Activated CD4-positive, alpha-beta T cell treated with anti-CD3 and anti-CD28 coated beads for 48 hours (primary cell): Measurements from ENCODE around the gene CACNA2D4.

Experiments
- DNase-seq: peaks from one replicate; pipeline ENCODE4 v3.0.0-alpha.2; 2020

Gene CACNA2D4

DNA sequence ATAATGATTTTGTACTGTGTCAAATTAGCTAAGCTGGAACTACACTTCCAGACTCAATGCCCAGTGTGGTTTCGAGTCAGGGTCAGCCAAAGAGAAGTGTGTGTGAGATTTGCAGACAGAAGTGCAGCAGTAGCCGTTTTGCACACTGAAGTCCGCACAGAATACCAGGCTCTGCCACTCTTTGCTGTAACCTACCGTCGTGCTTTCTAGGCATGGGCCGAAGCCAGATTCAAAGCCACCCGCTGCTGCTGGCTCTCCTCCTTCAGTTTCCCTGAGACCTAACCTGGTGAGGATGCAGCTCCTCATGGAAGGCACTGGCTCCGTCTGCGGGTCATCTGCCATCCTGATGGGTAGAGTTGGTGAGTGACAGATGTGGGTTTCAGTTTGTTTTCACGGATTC is 49.3 kb downstream of the CACNA2D4 start:
- no peak for DNase-seq

DNA sequence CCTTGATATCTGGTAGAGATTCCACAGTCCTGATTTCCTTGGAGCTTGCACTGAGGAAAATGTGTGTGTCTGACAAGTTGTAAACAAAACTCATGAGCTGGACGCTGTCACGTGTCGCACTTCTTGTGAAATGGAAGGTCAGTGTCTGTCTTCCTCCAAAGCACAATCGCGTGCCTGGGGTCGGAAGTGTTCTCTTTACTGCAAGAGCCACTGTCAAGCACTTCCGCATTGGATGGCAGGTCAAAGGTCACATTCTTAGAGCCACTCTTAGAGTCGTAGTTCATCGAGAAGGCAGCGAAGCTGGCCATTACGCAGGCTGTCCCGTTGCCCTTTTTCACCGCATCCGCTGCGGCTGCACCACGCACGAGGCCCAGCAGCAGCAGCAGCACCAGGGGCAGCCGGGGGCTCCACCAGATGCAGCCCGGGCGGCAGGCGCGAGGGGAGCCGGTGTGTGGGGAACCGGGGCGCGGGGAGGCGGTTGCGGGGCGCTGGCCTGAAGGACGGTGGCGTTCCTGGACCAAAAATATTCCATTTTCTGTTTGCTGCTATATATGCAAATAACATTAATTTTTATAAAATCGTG is 53.1 kb downstream of the CACNA2D4 start:
- DNase-seq: no peak

DNA sequence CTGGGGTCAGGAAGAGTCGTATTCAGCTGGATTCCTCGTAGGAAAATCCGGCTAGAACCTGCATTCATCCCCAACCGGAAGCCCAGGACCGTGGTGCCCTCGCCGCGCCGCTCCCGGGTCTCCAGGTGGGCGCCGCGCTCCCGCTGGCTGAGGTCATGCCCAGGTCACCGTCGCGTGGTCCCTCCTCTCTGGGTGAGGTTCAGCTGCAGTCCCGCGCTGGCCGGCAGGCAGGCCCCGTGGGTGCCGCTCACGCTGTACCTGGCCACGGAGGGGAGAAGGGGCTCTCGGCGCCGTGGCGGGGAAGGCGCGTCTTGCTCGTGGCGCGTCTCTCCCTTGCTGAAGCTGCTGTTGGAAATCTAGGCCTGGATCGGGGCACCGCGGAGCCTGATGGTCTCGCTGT is 53.6 kb downstream of the CACNA2D4 start:
- no peak for DNase-seq

DNA sequence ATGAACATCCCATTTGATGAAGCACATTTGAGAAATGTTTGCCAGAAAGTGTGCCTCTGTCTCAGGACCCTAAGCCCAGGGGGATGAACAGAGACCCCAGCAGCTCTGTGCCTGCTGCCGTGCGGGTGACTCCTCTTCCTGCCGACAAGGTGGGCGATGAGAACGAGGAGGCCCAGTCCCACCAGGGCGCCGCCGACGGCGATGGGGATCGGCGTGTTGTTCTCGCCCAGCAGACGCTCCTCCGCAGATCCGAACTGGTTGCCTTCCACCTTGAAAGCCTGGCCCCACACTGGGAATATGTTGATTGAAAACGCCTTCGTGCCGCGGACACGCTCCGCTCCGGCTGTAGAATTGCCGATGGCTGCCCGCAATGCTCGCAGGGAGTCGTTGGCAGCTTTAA is 54.0 kb downstream of the CACNA2D4 start:
- DNase-seq: no peak

GRCh38 chr12:1863823-1864222 is 54.6 kb downstream of the CACNA2D4 start:
- no peak for DNase-seq

GRCh38 chr12:1862973-1863372 is 55.5 kb downstream of the CACNA2D4 start:
- DNase-seq: no peak

DNA sequence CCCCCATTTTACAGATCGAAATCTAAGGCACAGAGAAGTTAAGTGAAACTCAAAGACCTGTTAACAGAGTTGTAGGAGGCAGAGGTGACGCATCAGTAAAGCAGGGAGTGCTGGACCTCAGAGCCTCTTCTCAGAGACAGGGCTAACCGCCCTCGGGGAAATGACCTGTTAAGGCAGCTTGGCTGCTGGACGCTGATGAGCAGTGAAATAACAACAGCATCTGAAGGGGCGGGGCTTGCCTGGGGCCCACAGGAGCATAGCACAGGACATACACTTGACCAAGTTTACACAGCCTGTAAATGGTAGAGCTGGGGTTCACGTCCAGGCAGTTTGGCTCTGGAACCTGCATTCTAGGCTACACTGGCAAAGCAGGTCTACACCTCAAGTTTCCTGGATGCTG is 58.8 kb downstream of the CACNA2D4 start:
- DNase-seq: no peak

GRCh38 chr12:1858456-1858855 is 60.0 kb downstream of the CACNA2D4 start:
- no peak for DNase-seq

DNA sequence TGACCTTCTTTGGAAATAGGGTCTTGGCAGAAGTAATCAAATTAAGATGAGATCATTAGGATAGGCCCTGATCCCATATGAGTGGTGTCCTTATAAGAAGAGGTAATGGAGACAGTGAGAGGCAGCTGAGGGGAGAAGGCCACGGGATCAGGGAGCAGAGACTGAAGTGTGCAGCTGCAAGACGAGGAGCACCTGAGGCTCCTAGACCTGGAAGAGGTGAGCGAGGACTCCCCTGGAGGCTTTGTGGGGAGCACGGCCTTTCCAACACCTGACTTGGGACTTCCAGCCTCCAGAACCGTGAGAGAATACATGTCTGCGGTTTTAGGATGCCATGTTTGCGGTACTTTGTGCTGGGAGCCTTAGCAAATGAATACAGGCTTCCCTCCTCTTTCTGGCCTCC is 60.6 kb downstream of the CACNA2D4 start:
- no peak for DNase-seq

DNA sequence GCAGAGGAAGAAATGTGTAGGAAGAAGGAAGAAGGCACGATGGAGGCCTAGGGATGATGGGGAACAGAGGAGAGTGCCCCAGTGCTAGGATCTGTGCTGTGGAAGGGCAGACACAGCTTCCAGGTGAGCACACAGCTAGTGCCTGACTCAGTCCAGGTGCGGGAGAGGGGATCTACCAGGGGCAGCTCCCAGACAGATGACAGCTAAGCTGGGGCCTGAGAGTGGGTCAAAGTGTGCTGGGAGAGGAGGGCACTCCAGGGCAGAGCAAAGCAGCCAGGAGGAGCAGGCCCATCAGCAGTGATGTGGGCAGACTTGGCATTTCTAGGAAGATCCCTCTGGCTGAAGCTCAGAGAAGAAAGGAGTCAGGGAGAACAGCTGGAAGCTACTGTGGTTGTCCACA is 61.4 kb downstream of the CACNA2D4 start:
- no peak for DNase-seq

DNA sequence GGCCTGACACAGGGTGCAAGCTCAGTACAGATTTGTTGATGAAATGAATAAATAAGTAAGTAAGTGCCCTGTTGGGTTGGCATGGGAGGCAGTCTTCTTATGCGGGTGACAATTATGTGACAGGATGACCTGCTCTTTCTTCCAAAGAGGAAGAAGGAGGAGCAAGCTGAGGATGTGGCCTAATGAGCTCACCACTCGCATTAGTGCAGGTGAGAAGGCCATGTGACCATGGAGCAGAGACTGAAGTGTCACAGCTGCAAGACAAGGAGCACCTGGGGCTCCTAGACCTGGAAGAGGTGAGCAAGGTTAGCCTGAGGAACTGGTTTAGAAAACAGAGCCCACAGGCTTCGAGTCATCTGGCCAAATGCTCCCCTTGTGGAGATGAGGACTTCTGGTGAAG is 63.2 kb downstream of the CACNA2D4 start:
- DNase-seq: no peak

DNA sequence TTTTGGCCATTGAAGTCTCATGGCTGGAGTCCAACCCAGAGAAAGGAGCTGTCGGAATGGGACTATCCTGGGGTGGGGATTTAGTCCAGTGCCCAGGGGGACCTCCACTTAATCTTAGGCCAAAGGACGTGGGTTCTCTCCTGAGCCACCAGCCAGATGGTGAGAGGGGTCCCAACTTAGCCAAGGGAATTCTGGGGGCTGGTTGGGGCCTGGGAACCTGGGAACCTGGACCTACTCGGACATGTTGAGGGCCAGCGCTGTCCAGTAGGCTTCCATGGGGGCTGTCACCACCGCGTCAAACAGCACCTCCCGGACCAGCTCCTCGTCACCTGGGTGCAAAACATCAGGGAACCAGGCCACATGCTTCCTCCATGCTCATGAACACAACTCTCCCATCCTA is 64.7 kb downstream of the CACNA2D4 start:
- DNase-seq: no peak

DNA sequence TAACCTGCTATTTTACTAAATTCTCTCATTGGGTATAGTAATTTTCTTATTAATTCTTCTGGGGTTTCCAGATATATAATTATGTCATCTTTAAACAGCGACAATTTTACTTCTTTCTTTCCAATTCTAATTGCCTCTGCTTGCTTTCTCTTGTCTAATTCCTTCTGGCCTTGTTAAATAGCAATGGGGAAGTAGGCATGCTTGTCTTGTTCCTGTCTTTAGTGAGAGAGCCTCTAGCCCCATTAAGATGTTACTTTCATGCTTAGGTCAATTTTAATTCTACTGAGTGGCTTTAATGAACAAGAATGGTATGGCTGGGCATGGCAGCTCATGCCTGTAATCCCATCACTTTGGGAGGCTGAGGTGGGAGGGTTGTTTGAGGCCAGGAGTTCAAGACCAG is 66.4 kb downstream of the CACNA2D4 start:
- no peak for DNase-seq

GRCh38 chr12:1851151-1851701 is 67.2 kb downstream of the CACNA2D4 start:
- no peak for DNase-seq

- DNase-seq: no peak
Measured at GRCh38 chr12:1848745-1849144, 69.7 kb downstream of the CACNA2D4 start.

GRCh38 chr12:1848146-1848545 is 70.3 kb downstream of the CACNA2D4 start:
- no peak for DNase-seq

DNA sequence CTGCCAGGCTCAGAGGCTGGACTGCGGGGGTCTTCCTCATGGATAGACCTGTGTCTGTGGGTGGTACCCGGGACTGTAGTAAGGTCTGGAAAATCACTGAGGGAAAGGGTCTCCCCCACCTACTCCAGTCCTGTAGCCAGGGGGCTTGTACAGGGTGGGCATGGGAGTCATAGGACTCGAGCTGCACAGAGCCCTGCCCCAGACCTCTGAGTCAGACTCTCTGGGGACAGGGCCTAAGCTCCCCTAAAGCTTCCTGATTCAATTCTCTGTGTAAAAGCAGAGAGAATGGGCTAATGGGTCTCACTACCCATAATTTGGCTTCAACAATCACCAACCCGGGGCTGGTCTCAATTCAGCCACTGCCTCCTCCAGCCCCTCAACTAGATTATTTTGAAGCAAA is 71.0 kb downstream of the CACNA2D4 start:
- no peak for DNase-seq

- DNase-seq: no peak
Measured at GRCh38 chr12:1846421-1847405, 71.7 kb downstream of the CACNA2D4 start.

DNA sequence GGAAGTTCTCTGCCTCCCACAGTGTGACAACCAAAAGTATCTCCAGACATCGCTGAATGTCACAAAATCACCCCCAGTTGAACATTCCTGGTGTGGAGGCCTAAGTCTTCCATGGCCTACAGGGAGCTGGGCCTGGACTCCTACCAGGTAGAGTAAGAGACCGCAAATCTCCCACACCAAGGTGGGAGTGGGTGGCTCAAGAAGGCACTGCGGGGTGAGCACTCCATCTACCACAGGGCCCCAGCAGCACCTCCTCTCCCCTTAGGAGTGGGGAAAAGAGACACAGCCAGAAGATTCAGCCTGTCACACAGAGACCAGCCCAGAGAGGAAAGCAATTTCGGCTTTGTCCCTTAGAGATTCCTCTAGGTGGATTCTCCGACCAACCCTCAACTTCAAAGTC is 72.6 kb downstream of the CACNA2D4 start:
- DNase-seq: no peak

DNA sequence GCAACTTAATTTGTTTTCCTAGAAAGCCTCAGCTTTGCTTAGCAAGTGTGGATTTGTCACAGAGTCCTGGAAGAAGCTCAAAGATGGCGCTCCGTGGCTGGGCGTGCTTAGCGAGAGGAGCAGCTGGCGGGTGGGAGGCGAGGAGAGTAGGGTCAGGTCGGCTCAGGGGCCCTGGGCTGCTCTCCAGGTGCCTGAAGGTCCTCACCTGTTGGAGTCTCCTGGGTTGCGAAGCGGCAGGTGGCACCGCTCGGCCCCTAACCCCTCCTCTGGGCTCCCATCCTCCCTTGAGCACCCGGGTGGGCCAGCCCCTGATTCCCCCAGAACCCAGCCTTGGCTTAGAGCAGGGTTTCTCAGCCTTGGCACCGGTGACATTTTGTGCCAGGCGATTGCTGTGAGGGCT is 73.0 kb downstream of the CACNA2D4 start:
- no peak for DNase-seq

DNA sequence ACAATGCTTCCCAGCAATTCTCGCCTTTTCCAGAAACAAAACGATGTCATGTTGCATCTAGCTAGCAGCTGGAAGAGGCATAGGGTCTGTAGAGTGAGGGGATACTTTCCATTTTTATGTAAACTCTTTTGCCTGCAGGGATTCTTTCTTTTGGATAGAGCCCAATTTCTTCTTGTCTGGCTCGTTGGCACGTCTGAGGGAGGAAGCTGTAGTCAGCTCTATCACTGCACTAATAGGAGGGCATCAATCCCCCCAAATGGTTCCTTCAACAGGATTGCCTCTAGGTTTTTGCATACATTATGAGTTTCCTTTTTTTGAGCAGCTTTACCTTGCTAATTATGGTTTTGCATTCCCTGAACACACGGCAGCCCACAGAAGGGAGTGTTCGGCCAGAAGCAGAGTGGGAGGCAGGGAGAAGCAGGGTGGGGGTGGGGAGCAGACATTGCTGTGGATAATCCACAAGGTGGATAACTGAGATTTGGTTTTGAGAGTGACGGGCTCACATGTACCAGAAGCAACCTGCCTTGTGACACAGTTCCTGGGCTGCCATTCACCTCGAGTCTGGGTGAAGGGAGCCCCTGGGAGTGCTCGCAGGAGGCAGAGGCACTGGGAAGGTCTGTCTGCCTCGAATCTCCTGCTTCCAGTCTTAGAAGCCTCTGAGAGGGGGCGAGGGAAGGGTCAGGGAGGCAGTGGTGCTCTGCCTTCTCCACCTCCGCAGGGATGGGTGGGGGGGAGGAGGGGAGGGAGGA is 73.6 kb downstream of the CACNA2D4 start:
- DNase-seq: no peak

DNA sequence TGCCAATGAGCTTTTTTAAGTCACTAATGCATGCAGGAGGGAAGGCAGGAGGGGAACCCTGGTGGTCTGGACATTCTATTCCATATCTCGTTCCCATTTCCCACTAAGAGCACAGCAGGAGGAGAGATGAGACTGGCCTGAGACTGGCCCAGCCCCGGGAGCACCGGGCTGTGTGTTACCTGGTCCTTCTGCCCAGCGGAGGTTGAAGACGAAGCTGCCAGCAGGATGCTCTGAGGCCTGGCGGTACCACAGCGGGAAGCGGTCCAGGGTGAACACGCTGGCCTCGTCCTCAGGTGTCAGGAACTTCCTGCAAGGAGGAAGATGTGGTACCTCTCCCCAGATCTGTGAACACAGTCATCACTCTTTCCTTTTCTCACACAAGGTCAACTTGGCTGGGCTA is 74.2 kb downstream of the CACNA2D4 start:
- DNase-seq: no peak

DNA sequence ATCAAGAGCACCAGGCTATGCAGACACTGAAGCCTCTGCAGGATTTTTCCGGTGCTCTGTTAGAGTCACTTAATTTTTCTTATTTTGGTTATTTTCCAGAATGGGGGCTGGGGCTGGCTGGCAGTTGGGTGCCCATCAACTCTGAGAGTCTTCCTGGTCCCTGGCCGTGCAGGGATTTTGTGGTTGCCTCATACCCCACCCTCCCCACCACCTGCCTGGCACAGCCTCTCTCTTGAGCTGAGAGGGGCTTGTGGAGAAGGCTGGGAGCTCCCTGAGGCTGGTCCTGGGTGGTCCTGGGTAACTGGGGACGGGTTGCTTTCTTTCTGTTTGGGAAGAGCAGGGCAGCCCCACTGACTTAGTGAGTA is 74.8 kb downstream of the CACNA2D4 start:
- no peak for DNase-seq
